ENCODE measurements around the gene ASPG. TPM values are rescaled to one million over a fixed set of nuclear protein-coding genes. Genes with fewer than 3 reads are reported as not detected.

Gene ASPG
- total and polyA plus RNA-seq, 2 of the 13 experiments (the other 11 are each of a cell fraction or from before 2014, with no cell fraction given): not detected

DNA sequence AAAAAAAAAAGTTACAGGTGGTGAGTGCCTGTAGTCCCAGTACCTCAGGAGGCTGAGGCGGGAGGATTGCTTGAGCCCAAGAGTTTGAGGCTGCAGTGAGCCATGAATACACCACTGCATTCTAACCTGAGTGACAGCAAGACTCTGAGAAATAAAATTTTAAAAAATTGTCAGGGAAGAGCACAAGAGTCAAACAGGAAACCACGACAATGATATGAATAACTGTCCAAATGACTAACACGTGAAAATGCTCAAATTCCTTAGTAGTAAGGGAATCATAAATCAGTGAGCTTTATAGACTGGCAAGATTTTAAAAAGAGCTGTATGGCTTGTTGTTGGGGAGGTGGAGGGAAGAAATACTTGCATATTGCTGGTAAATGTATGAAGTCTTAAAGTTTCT, 12.9 kb upstream of the ASPG start:
- CTCF ChIA-PET (ENCODE audit: low intra/inter-chr PET ratio, low total read pairs): no interaction called here
- no peak overlapping the region for H3K9ac ChIP-seq (ENCODE audit: insufficient read depth, low read depth, low read length)
- H3K4me1 ChIP-seq (ENCODE audit: insufficient read depth, low read length): no peaks in the 10 kb centered on the region
- BruUV-seq (replicated peaks): no TSS peak
- no peaks in the 10 kb centered on the region for H4K20me1 ChIP-seq (ENCODE audit: insufficient read depth, low read length)
- FAIRE-seq: no peak
- no peak for DNase-seq (ENCODE audit: low spot score)
- peaks cover 7% of the 10 kb centered on the region; the same call in 1 of the 2 replicates for H3K9me3 ChIP-seq (ENCODE audit: low read length)
- 35% methylated on average over 3 of the region's 3 CpGs for WGBS (ENCODE audit: low lambda C conversion rate)
- no peak overlapping the region for H3K4me2 ChIP-seq (ENCODE audit: low read depth, low read length)
- POLR2A ChIA-PET: no interaction called here
- no peaks in the 10 kb centered on the region for H3K79me2 ChIP-seq (ENCODE audit: insufficient read depth, low read length)
- ATAC-seq: no peak
- intact Hi-C loops (cut with micrococcal nuclease; ENCODE audit: unreplicated experiment) (no loop called here), in situ Hi-C loops (cut with HindIII; ENCODE audit: extremely low pct_ligation_motif_present, low pct_unique_long_range_greater_than_20kb) (no loop called here)
- H3K27me3 ChIP-seq (ENCODE audit: control insufficient read depth in 1 of 2, insufficient read depth in 2 of 2, low read length in 2 of 2): peaks cover 2 to 33% of the 10 kb centered on the region in 2 experiments; a peak in 3 of 5 replicates
- no peak overlapping the region for H3K4me3 ChIP-seq (replicated peaks in 1 of 3; ENCODE audit: insufficient read depth in 1 of 3, low read depth in 2 of 3, low read length in 3 of 3)
- H3K36me3 ChIP-seq (replicated peaks in 1 of 2; ENCODE audit: control insufficient read depth in 1 of 2, insufficient read depth in 2 of 2, low read length in 2 of 2): no peaks in the 10 kb centered on the region
- no peak overlapping the region for H2AFZ ChIP-seq (ENCODE audit: low read length)
- H3K27ac ChIP-seq (ENCODE audit: extremely low read length, insufficient read depth, low read length): no peak overlapping the region
- TF ChIP-seq, protein P1, sequence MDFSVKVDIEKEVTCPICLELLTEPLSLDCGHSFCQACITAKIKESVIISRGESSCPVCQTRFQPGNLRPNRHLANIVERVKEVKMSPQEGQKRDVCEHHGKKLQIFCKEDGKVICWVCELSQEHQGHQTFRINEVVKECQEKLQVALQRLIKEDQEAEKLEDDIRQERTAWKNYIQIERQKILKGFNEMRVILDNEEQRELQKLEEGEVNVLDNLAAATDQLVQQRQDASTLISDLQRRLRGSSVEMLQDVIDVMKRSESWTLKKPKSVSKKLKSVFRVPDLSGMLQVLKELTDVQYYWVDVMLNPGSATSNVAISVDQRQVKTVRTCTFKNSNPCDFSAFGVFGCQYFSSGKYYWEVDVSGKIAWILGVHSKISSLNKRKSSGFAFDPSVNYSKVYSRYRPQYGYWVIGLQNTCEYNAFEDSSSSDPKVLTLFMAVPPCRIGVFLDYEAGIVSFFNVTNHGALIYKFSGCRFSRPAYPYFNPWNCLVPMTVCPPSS (IDR thresholded peaks at IDR 0.05): no peak
- TF ChIP-seq ZFYVE20 (CRISPR knock-in tag; IDR thresholded peaks at IDR 0.05; ENCODE audit: borderline replicate concordance, low read depth) (no peak), GZF1 (CRISPR knock-in tag; IDR thresholded peaks at IDR 0.05) (no peak), AFF4 (CRISPR knock-in tag; IDR thresholded peaks at IDR 0.05) (no peak), MLLT10 (CRISPR knock-in tag; IDR thresholded peaks at IDR 0.05) (no peak), ZNF296 (CRISPR knock-in tag; conservative IDR thresholded peaks at IDR 0.05) (no peak), MIER3 (CRISPR knock-in tag; IDR thresholded peaks at IDR 0.05; ENCODE audit: borderline replicate concordance) (no peak), ZFP41 (CRISPR knock-in tag; IDR thresholded peaks at IDR 0.05; ENCODE audit: borderline replicate concordance) (no peak), ZBTB7B (CRISPR knock-in tag; IDR thresholded peaks at IDR 0.05) (no peak), HBP1 (CRISPR knock-in tag; IDR thresholded peaks at IDR 0.05; ENCODE audit: low read depth) (no peak), BCL6 (CRISPR knock-in tag; IDR thresholded peaks at IDR 0.05) (no peak), SYNCRIP (IDR thresholded peaks at IDR 0.05; ENCODE audit: insufficient read depth, low read depth, low read length) (no peak), BRD4 (CRISPR knock-in tag; IDR thresholded peaks at IDR 0.05) (no peak), KDM6A (CRISPR knock-in tag; IDR thresholded peaks at IDR 0.05; ENCODE audit: low read depth) (no peak), RELA (CRISPR knock-in tag; IDR thresholded peaks at IDR 0.05) (no peak), KAT7 (CRISPR knock-in tag; IDR thresholded peaks at IDR 0.05; ENCODE audit: borderline replicate concordance) (no peak)
- TF ChIP-seq, protein P2, sequence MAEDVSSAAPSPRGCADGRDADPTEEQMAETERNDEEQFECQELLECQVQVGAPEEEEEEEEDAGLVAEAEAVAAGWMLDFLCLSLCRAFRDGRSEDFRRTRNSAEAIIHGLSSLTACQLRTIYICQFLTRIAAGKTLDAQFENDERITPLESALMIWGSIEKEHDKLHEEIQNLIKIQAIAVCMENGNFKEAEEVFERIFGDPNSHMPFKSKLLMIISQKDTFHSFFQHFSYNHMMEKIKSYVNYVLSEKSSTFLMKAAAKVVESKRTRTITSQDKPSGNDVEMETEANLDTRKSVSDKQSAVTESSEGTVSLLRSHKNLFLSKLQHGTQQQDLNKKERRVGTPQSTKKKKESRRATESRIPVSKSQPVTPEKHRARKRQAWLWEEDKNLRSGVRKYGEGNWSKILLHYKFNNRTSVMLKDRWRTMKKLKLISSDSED (CRISPR knock-in tag; IDR thresholded peaks at IDR 0.05): no peak

All from HepG2 (cell line).